Stomach smooth muscle (tissue), 2 donors: ENCODE results near the gene IKBKE.

ENCODE experiments used
- H3K27ac ChIP-seq: one replicate; pipeline ENCODE4 v1.7.0; 2013; ENCODE audit warnings: mild to moderate bottlenecking, low read length, inconsistent platforms
- H3K27me3 ChIP-seq, 2 donors: one replicate each; pipeline ENCODE4 v1.7.0; 2013; ENCODE audit warnings: low read length in 2 of 2; ENCODE audit not compliant: insufficient read depth in 2 of 2, control insufficient read depth in 1 of 2
- H3K36me3 ChIP-seq, 2 donors: one replicate each; pipeline ENCODE4 v1.7.0; 2013; ENCODE audit warnings: low read length in 2 of 2; ENCODE audit not compliant: control insufficient read depth in 2 of 2, insufficient read depth in 2 of 2
- H3K4me1 ChIP-seq: one replicate; pipeline ENCODE4 v1.7.0; 2013; ENCODE audit warnings: low read length; ENCODE audit not compliant: control insufficient read depth, insufficient read depth
- H3K4me3 ChIP-seq, 2 donors: one replicate each; pipeline ENCODE4 v1.7.0; 2013; ENCODE audit warnings: low read length in 2 of 2
- H3K9ac ChIP-seq, 2 donors: one replicate each; pipeline ENCODE4 v1.7.0; 2013; ENCODE audit warnings: low read length in 2 of 2, mild to moderate bottlenecking in 1 of 2
- H3K9me3 ChIP-seq, 2 donors: one replicate each; pipeline ENCODE4 v1.7.0; 2013; ENCODE audit warnings: low read length in 2 of 2; ENCODE audit not compliant: control insufficient read depth in 2 of 2
- donor health status: healthy.
- donor health status: Pancreatic carcinoma.

Gene IKBKE

DNA sequence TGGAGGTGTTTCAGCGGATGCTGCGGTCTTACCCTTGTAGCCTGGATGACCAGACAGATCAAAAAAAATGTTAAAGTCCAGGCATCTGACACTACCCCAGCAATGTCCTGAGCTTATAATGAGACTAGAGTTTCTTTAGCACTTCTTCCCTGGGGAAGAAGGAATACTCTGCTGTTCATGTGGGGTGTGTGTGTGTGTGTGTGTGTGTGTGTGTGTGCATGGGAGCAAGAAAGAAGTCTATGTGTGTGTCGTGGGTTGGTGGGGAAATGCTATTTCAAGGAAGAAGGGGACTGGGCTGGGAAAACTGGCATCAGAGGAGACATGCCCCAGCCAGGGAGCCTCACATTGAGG lies 34.1 kb downstream of the IKBKE start:
- H3K27me3 ChIP-seq: peaks cover 30 to 37% of the 10 kb centered on the region in 2 donors
- no peak overlapping the region for H3K4me3 ChIP-seq
- H3K9me3 ChIP-seq: no peaks in the 10 kb centered on the region
- H3K36me3 ChIP-seq: no peaks in the 10 kb centered on the region
- peaks cover 18% of the 10 kb centered on the region for H3K4me1 ChIP-seq
- H3K27ac ChIP-seq: no peak overlapping the region
- H3K9ac ChIP-seq: no peak overlapping the region

- Histone ChIP-seq H3K27ac (no peak overlapping the region), H3K4me1 (peaks cover 18% of the 10 kb centered on the region), H3K4me3 (no peak overlapping the region), H3K9me3 (no peaks in the 10 kb centered on the region), H3K9ac (no peak overlapping the region), H3K36me3 (no peaks in the 10 kb centered on the region), H3K27me3 (peaks cover 31 to 40% of the 10 kb centered on the region in 2 donors)
Measured at GRCh38 chr1:206505702-206506355, 35.6 kb downstream of the IKBKE start.

DNA sequence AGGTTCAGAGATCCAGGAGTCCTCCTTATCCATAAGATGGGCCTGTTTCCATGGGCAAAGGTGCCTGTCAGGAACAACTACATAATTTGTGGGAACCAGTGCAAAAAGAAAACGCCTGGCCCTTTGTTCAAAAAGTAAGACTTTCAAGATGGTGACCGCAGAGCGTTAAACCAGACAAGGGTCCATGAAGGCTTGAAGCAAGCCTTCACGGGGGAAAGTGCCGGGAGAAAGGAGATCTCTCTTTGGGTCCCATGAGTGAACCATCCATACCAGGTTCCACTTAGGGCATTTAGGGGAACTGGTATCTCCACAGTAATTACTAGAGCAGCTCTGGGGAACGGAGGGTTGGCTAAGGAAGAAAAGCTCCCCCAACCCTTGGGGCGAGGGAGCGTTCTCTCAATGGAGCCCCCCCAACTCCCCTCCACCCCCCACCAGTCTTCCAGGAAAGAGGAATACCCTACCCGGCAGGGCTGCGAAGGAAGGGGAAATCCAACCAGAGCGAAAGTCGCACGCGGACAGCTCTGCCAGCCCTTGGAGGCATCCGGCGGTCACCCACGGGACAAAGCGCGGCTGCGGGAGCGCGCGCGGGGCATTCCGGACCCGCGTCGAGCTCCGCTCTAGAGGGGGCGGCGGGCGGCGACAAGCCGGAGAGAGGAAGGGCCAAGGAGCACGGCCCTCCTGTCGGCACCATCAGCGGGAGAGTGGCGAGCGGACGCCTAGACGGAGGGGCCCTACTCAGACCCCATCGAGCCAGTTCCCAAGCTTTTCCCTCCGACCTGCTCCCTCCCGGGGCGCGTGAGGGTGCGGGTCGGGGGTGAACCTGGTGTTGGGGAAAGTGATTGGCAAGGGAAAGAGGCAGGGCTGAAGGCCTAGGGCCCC lies 36.4 kb downstream of the IKBKE start:
- Histone ChIP-seq H3K4me3 (peak overlapping the region; percentile 9 to 73), H3K27me3 (peaks cover 29 to 45% of the 10 kb centered on the region in 2 donors), H3K27ac (no peak overlapping the region), H3K9ac (no peak overlapping the region), H3K9me3 (no peaks in the 10 kb centered on the region), H3K36me3 (no peaks in the 10 kb centered on the region), H3K4me1 (peaks cover 17% of the 10 kb centered on the region)

GRCh38 chr1:206507284-206508129 lies 37.2 kb downstream of the IKBKE start, which contains the start of gene RASSF5:
Gene RASSF5, plus strand, starts transcription at chr1:206507531. Its CDS starts 72 bp downstream, at chr1:206507603.
- H3K36me3 ChIP-seq: no peaks in the 10 kb centered on the region
- no peak within 1 kb of the TSS for H3K27ac ChIP-seq
- no peak within 1 kb of the TSS for H3K9ac ChIP-seq
- peak within 1 kb of the TSS; percentile 23 to 73 for H3K4me3 ChIP-seq
- no peaks in the 10 kb centered on the region for H3K9me3 ChIP-seq
- H3K27me3 ChIP-seq: peaks cover 29 to 45% of the 10 kb centered on the region in 2 donors
- H3K4me1 ChIP-seq: peaks cover 16% of the 10 kb centered on the region

DNA sequence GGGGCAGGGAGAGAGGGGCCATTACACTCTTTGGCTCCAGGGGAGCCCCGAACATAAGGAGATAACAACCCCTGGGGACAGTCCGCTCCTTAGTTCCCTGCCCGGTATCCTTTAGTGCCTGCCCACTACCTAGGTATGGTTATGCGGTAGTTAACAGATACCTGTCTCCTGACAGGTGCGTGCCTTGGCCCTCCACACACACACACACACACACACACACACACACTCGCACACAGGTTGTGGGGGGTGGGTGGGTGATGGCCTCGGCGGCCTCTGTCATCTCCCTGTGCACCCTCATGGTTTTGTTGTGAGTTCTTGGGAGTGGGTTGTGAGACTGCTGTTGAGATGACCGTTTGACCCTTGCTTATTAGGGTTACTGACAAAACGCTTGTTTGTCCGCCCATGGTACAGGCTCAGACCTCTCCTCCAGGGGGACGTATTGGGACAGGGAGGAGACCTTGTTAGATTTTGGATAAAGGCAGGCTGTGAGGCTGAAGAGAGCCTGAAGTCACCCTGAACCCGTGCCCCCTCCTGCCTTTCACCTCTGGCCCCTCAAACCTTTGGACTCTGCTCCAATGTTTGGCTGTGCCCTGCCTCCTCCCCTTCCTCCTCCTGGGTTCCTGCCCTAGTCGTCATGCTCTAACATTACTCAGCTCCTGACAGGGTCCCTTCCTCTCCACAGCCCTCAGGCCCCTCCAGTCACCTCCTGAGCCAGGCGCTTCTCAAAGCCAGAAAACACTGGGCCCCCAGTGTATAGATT lies 38.0 kb downstream of the IKBKE start:
- no peaks in the 10 kb centered on the region for H3K9me3 ChIP-seq
- H3K9ac ChIP-seq: no peak overlapping the region
- no peaks in the 10 kb centered on the region for H3K36me3 ChIP-seq
- peak overlapping the region; percentile 23 to 73 for H3K4me3 ChIP-seq
- no peak overlapping the region for H3K27ac ChIP-seq
- peaks cover 29 to 45% of the 10 kb centered on the region in 2 donors for H3K27me3 ChIP-seq
- H3K4me1 ChIP-seq: peaks cover 19% of the 10 kb centered on the region

DNA sequence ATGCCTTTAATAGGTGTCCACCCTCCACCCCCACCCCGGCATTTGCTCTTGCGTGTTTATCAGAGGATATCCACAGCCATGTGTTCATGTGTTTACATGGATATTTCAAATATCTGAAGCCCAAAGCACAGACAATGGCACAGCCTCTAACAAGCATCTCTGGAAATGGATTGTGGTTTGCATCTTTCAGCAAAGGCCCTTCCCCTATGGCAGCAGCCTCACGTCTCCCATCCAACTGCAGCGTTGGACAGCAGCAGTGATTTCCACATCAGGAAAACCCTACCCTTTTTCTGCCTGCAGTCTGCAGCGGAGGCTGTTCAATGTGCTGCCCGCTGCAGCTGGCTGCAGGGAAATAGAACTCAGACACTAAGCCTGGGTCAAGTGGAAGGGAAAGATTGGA lies 38.7 kb downstream of the IKBKE start:
- Histone ChIP-seq H3K9ac (no peak overlapping the region), H3K36me3 (no peaks in the 10 kb centered on the region), H3K27me3 (peaks cover 23 to 45% of the 10 kb centered on the region in 2 donors), H3K9me3 (no peaks in the 10 kb centered on the region), H3K4me1 (peaks cover 25% of the 10 kb centered on the region), H3K27ac (no peak overlapping the region), H3K4me3 (no peak overlapping the region)

DNA sequence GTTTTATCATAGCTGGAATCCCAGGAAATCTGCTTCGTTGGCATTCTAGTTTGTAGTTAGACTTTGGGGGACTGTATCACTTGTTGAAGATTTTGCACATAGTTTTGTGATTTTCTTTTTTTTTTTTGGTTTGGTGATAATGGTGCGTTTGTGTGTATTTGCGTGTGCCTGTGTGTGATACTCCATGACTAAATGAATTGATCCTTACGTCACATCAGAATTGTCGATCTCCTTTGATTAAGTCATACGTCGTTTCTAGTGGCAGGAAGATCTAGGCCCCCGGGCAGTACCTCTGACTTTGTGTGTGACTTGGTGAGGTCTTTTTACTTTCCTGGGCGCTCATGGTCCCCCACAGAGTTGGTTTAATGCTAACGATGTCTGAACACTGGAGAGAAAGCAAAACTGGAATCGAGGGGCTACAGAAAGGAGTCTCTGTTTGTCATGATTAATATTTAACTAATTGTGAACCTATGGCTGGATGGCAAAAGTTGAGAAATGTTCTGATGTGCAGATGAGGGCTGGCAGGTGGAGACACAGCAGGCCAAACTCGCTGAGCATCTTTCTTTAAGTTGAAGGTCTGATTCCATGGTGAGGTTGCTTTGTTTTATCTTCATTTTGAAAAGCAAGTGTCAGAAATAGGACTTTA lies 39.5 kb downstream of the IKBKE start:
- Histone ChIP-seq H3K9ac (no peak overlapping the region), H3K4me1 (peaks cover 29% of the 10 kb centered on the region), H3K9me3 (no peaks in the 10 kb centered on the region), H3K27me3 (peaks cover 23 to 45% of the 10 kb centered on the region in 2 donors), H3K4me3 (no peak overlapping the region), H3K27ac (no peak overlapping the region), H3K36me3 (no peaks in the 10 kb centered on the region)

- Histone ChIP-seq H3K4me1 (peaks cover 29% of the 10 kb centered on the region), H3K27me3 (peaks cover 18 to 40% of the 10 kb centered on the region in 2 donors), H3K36me3 (no peaks in the 10 kb centered on the region), H3K27ac (no peak overlapping the region), H3K9me3 (no peaks in the 10 kb centered on the region), H3K4me3 (no peak overlapping the region), H3K9ac (no peak overlapping the region)
Measured at GRCh38 chr1:206510371-206510770, 40.1 kb downstream of the IKBKE start.

DNA sequence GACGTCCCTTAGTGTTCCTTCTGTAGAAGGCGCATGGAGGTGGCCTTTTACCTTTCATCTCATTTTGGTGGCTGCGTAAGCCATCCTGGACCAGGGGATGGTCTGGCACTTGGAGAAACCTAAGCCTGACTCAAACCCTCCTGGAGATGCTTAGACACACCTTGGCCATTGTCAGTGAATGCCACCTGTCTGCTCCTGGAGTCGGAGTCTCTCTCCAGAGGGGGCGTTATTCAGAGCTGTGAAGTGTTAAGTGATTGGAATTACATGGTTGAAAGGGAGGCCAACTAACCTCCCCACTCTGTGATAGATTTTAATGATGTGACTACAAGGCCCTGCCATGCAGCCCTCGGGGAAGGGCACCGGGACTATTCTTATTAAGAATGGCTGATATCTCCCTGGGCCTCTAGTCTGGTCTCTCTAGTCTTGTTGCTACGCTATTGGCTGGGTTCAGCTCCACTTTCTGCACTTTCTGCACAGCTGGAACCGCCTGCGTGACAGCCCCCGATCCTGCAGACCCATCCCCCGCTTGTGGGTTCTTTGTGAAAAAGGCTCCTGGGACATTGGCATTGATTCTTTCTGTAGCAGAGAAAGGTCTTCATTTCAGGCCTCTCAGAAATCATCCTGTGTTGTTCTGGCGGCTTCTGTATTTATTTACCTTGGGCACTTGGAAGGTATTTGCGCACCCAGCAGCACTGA lies 41.2 kb downstream of the IKBKE start:
- H3K9ac ChIP-seq: no peak overlapping the region
- H3K27ac ChIP-seq: no peak overlapping the region
- H3K4me3 ChIP-seq: no peak overlapping the region
- H3K4me1 ChIP-seq: peaks cover 29% of the 10 kb centered on the region
- H3K36me3 ChIP-seq: no peaks in the 10 kb centered on the region
- peaks cover 14 to 30% of the 10 kb centered on the region in 2 donors for H3K27me3 ChIP-seq
- no peaks in the 10 kb centered on the region for H3K9me3 ChIP-seq
